K562 (cell line): ENCODE data around the gene DDAH2. TPM values are rescaled to one million over a fixed set of nuclear protein-coding genes. Genes with fewer than 3 reads are reported as not detected.

Source experiments
- ADNP ChIP-seq: fragments of 200-800 bp; sonication (Bioruptor generic); IDR thresholded peaks from 2 replicates; pipeline ENCODE4 v1.6.1; 2016; ENCODE audit warnings: missing genetic modification characterization, missing compliant biosample characterization
- CLOCK ChIP-seq: fragments of 250-450 bp; sonication (Bioruptor Pico); IDR thresholded peaks from 2 replicates; pipeline ENCODE4 v1.4.0; 2020; ENCODE audit warnings: mild to moderate bottlenecking, moderate library complexity, borderline replicate concordance
- ETS1 ChIP-seq: conservative IDR thresholded peaks from 2 replicates; pipeline ENCODE4 v1.6.1; 2011; ENCODE audit warnings: low read depth, mild to moderate bottlenecking, low read length; ENCODE audit not compliant: control insufficient read depth
- ETV6 ChIP-seq, 3 experiments: fragments of 150-350 bp in 1 of 3; sonication (generic) in 1 of 3; formaldehyde crosslinking in 1 of 3; IDR thresholded peaks; 2 replicates each; pipeline versions ENCODE4 v1.6.1 to v1.8.0; 2014 to 2022; ENCODE audit warnings: borderline replicate concordance in 2 of 3, low read depth in 2 of 3, antibody characterized with exemption in 1 of 3, low read length in 1 of 3, mild to moderate bottlenecking in 1 of 3, missing genetic modification reagents in 1 of 3
- HDAC2 ChIP-seq: fragments of 450-650 bp; IDR thresholded peaks from 2 replicates; pipeline ENCODE4 v1.6.1; 2016; ENCODE audit warnings: mild to moderate bottlenecking
- LEF1 ChIP-seq: fragments of 450-650 bp; IDR thresholded peaks from 2 replicates; pipeline ENCODE4 v1.6.1; 2016; ENCODE audit warnings: mild to moderate bottlenecking
- NELFE ChIP-seq: IDR thresholded peaks from 2 replicates; pipeline ENCODE4 v1.6.1; 2011; ENCODE audit warnings: mild to moderate bottlenecking; ENCODE audit not compliant: insufficient read depth, insufficient read length
- PBX2 ChIP-seq, 2 experiments: IDR thresholded peaks in 1 of 2; conservative IDR thresholded peaks in 1 of 2; 2 replicates each; pipeline ENCODE4 v1.6.1; 2016; ENCODE audit warnings: low read depth in 2 of 2, mild to moderate bottlenecking in 1 of 2, missing compliant biosample characterization in 1 of 2, missing genetic modification characterization in 1 of 2, moderate library complexity in 1 of 2
- RBM22 ChIP-seq: fragments of 200-400 bp; formaldehyde crosslinking; IDR thresholded peaks from 2 replicates; pipeline ENCODE4 v1.6.1; 2018; ENCODE audit warnings: low read length, low read depth; ENCODE audit not compliant: poor library complexity, severe bottlenecking
- SMC3 ChIP-seq: conservative IDR thresholded peaks from 2 replicates; pipeline ENCODE4 v1.6.1; 2011; ENCODE audit warnings: low read depth, low read length, improper control_type of control experiment; ENCODE audit not compliant: insufficient read depth
- SP2 ChIP-seq: IDR thresholded peaks from 2 replicates; pipeline ENCODE4 v1.6.1; 2011; ENCODE audit warnings: mild to moderate bottlenecking, low read depth, low read length, moderate library complexity; ENCODE audit not compliant: poor library complexity, severe bottlenecking; ENCODE audit errors: extremely low read depth
- SRSF9 ChIP-seq: fragments of 200-400 bp; formaldehyde crosslinking; IDR thresholded peaks from 2 replicates; pipeline ENCODE4 v1.6.1; 2017; ENCODE audit warnings: low read depth, low read length, borderline replicate concordance
- TGIF2 ChIP-seq: sonication (generic); formaldehyde crosslinking; IDR thresholded peaks from 2 replicates; pipeline ENCODE4 v1.8.1; 2022; ENCODE audit warnings: mild to moderate bottlenecking, missing genetic modification reagents, moderate library complexity
- ZNF146 ChIP-seq: IDR thresholded peaks from one replicate; pipeline ENCODE4 v1.6.1; 2018; ENCODE audit warnings: missing compliant biosample characterization; ENCODE audit not compliant: unreplicated experiment
- ZNF644 ChIP-seq: fragments of 200-800 bp; sonication (Bioruptor generic); IDR thresholded peaks from 2 replicates; pipeline ENCODE4 v1.6.1; 2016; ENCODE audit warnings: low read depth, missing genetic modification characterization, missing compliant biosample characterization
- polyA plus RNA-seq, 8 experiments: library from polyadenylated mRNA; depleted of rRNA in 4 of 8; stranded (reverse) in 5 of 8; unstranded in 3 of 8; fragments of >200 nt; fragmentation: Nextera tagmentation in 2 of 8; fragmentation: Illumina TruSeq in 1 of 8; extraction: Ambion mirVana in 2 of 8; extraction: Trizol in 1 of 8; gene quantifications; 2 replicates each; pipeline versions ENCODE4 v1.2.1 to v1.2.3, GENCODE V29; 2011 to 2014; ENCODE audit warnings: inconsistent platforms in 1 of 8, missing spikeins in 1 of 8
- total RNA-seq, 7 experiments: library from RNA; depleted of rRNA in 6 of 7; stranded (reverse); fragments of >200 nt in 6 of 7; fragmentation: Illumina TruSeq in 2 of 7; extraction: Trizol in 2 of 7; gene quantifications; 2 replicates each; pipeline versions ENCODE4 v1.2.1 to v1.2.3, GENCODE V29; 2011 to 2021; ENCODE audit warnings: low replicate concordance in 1 of 7
- TF ChIP-seq, protein P1 (sequence below), 2 experiments: fragments of 450-650 bp in 1 of 2; sonication (generic) in 1 of 2; formaldehyde crosslinking in 1 of 2; IDR thresholded peaks in 1 of 2; conservative IDR thresholded peaks in 1 of 2; 2 replicates each; pipeline versions ENCODE4 v1.6.1 to v1.8.1; 2016 to 2023; ENCODE audit warnings: mild to moderate bottlenecking in 2 of 2, moderate library complexity in 2 of 2, inconsistent platforms in 1 of 2, missing genetic modification reagents in 1 of 2

The DDAH2 gene
- total and polyA plus RNA-seq, 9 of the 15 experiments (the other 6 are each of a cell fraction or from before 2014, with no cell fraction given) = 1.8 to 45.4 (median 21.4) TPM

GRCh38 chr6:31702819-31703716 is 26.0 kb downstream of the DDAH2 start, which contains the start of gene ABHD16A (continued):
- no peak for TF ChIP-seq ZNF146
- TF ChIP-seq, protein P1, sequence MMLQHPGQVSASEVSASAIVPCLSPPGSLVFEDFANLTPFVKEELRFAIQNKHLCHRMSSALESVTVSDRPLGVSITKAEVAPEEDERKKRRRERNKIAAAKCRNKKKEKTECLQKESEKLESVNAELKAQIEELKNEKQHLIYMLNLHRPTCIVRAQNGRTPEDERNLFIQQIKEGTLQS (IDR thresholded peaks at IDR 0.05) = peak; percentile 93
- TF ChIP-seq, protein P1 (CRISPR knock-in tag; conservative IDR thresholded peaks at IDR 0.05) = no peak
- no peak; the same call in 1 of the 2 replicates for TF ChIP-seq SMC3
- TF ChIP-seq RBM22 = no peak
- TF ChIP-seq ETS1 = peak; percentile 52
- TF ChIP-seq SRSF9 = no peak
- TF ChIP-seq HDAC2 = peak; percentile 58
- TF ChIP-seq LEF1 = peak; percentile 51; the same call in 1 of the 2 replicates
- peak; percentile 11; the same call in 1 of the 2 replicates for TF ChIP-seq PBX2 (CRISPR knock-in tag; IDR thresholded peaks at IDR 0.05; ENCODE audit: low read depth)
- TF ChIP-seq PBX2 (tag; conservative IDR thresholded peaks at IDR 0.05; ENCODE audit: low read depth) = peak; percentile 28; the same call in 1 of the 2 replicates
- no peak for TF ChIP-seq CLOCK (CRISPR knock-in tag)
- 0 out of 2 replicates have a peak, but pooled peaks have one; percentile 40 for TF ChIP-seq ZNF644 (tag)
- no peak for TF ChIP-seq NELFE
- no peak for TF ChIP-seq ADNP
- no peak for TF ChIP-seq SP2
- peak in 1 of 2 experiments; percentile 67; a peak in 1 of 4 replicates for TF ChIP-seq ETV6 (IDR thresholded peaks at IDR 0.05; ENCODE audit: borderline replicate concordance in 1 of 2, low read depth in 2 of 2, low read length in 1 of 2)
- no peak for TF ChIP-seq ETV6 (CRISPR knock-in tag; IDR thresholded peaks at IDR 0.05; ENCODE audit: borderline replicate concordance)
- TF ChIP-seq TGIF2 (CRISPR knock-in tag) = no peak
